GM23338 (cell line): ENCODE measurements around the gene APOL3.

Experiments used
- CREB1 ChIP-seq: fragments of 250-450 bp; sonication (Bioruptor Pico); IDR thresholded peaks from 2 replicates; pipeline ENCODE4 v1.5.0; 2020; ENCODE audit warnings: low read depth, mild to moderate bottlenecking, moderate library complexity
- CTCF ChIP-seq, 2 experiments: fragments of 200-600 bp in 1 of 2; sonication (generic) in 1 of 2; conservative IDR thresholded peaks; 2 replicates each; pipeline versions ENCODE4 v1.5.1 to v1.6.1; 2016 to 2017; ENCODE audit warnings: antibody characterized with exemption in 2 of 2, low read depth in 2 of 2, mild to moderate bottlenecking in 2 of 2, moderate library complexity in 1 of 2
- ETS1 ChIP-seq: IDR thresholded peaks from 2 replicates; pipeline ENCODE4 v1.6.1; 2016; ENCODE audit warnings: antibody characterized with exemption
- EZH2 ChIP-seq: fragments of 200-600 bp; sonication (generic); IDR thresholded peaks from one replicate; pipeline ENCODE4 v1.8.0; 2017; ENCODE audit warnings: antibody characterized with exemption, mild to moderate bottlenecking, low read depth; ENCODE audit not compliant: unreplicated experiment
- EZH2phosphoT487 ChIP-seq: fragments of 200-600 bp; sonication (generic); IDR thresholded peaks from one replicate; pipeline ENCODE4 v1.8.1; 2018; ENCODE audit warnings: antibody characterized with exemption; ENCODE audit not compliant: unreplicated experiment
- JUNB ChIP-seq: IDR thresholded peaks from one replicate; pipeline ENCODE4 v1.6.1; 2016; ENCODE audit warnings: antibody characterized with exemption; ENCODE audit not compliant: unreplicated experiment
- NANOG ChIP-seq: IDR thresholded peaks from 2 replicates; pipeline ENCODE4 v1.6.1; 2016; ENCODE audit warnings: antibody characterized with exemption, borderline replicate concordance
- POLR2AphosphoS5 ChIP-seq: IDR thresholded peaks from 2 replicates; pipeline ENCODE4 v1.6.1; 2016; ENCODE audit warnings: antibody characterized with exemption, low read depth
- REST ChIP-seq: IDR thresholded peaks from one replicate; pipeline ENCODE4 v1.6.1; 2018; ENCODE audit warnings: antibody characterized with exemption; ENCODE audit not compliant: unreplicated experiment
- STAT1 ChIP-seq: IDR thresholded peaks from one replicate; pipeline ENCODE4 v1.6.1; 2016; ENCODE audit warnings: antibody characterized with exemption; ENCODE audit not compliant: unreplicated experiment
- ZNF114 ChIP-seq: fragments of 250-450 bp; sonication (Bioruptor Pico); IDR thresholded peaks from 2 replicates; pipeline ENCODE4 v1.5.0; 2020; ENCODE audit warnings: mild to moderate bottlenecking, moderate library complexity
- ZNF331 ChIP-seq: fragments of 250-450 bp; sonication (Bioruptor Pico); IDR thresholded peaks from 2 replicates; pipeline ENCODE4 v1.5.0; 2020; ENCODE audit warnings: low read depth, mild to moderate bottlenecking, moderate library complexity
- ZNF462 ChIP-seq: fragments of 250-450 bp; sonication (Bioruptor Pico); IDR thresholded peaks from 2 replicates; pipeline ENCODE4 v1.5.0; 2020; ENCODE audit warnings: mild to moderate bottlenecking, moderate library complexity

- no peak for TF ChIP-seq CTCF (conservative IDR thresholded peaks at IDR 0.05; ENCODE audit: low read depth in 2 of 2)
- no peak for TF ChIP-seq EZH2
- no peak for TF ChIP-seq STAT1
- TF ChIP-seq POLR2AphosphoS5 = no peak
- no peak for TF ChIP-seq ETS1
- TF ChIP-seq JUNB = no peak
- TF ChIP-seq EZH2phosphoT487 = no peak
- no peak for TF ChIP-seq CREB1
- no peak for TF ChIP-seq REST
- TF ChIP-seq NANOG = no peak
- TF ChIP-seq ZNF331 (CRISPR knock-in tag) = no peak
- TF ChIP-seq ZNF462 (CRISPR knock-in tag) = no peak
- TF ChIP-seq ZNF114 (CRISPR knock-in tag) = no peak
Observed at GRCh38 chr22:36180928-36181327, 20.4 kb upstream of the APOL3 start.
